MG63 (cell line): ENCODE measurements around the gene SMOC2. TPM values are rescaled to one million over a fixed set of nuclear protein-coding genes. Genes with fewer than 3 reads are reported as not detected.
"Not testable (repeated sequence)": the region's sequence is repeated elsewhere in the genome, so short reads cannot be mapped to it uniquely, and the experiment has no call there.

ENCODE experiments used
- DNase-seq: peaks from one replicate; pipeline ENCODE4 v3.0.0-alpha.2; 2020
- H3K27me3 ChIP-seq: fragments of 250-450 bp; sonication (Bioruptor Pico); 2 replicates; pipeline ENCODE4 v1.5.1; 2020; ENCODE audit warnings: mild to moderate bottlenecking, moderate library complexity
- H3K36me3 ChIP-seq: fragments of 250-450 bp; sonication (Bioruptor Pico); 2 replicates; pipeline ENCODE4 v1.5.1; 2020; ENCODE audit warnings: mild to moderate bottlenecking, moderate library complexity
- H3K4me3 ChIP-seq: fragments of 250-450 bp; sonication (Bioruptor Pico); 2 replicates; pipeline ENCODE4 v1.5.1; 2020; ENCODE audit warnings: mild to moderate bottlenecking, moderate library complexity
- H3K9me3 ChIP-seq: fragments of 250-450 bp; sonication (Bioruptor Pico); 2 replicates; pipeline ENCODE4 v1.5.1; 2020; ENCODE audit warnings: mild to moderate bottlenecking, moderate library complexity
- total RNA-seq: library from RNA; depleted of rRNA; stranded (reverse); fragments of >200 nt; shearing (Covaris generic); gene quantifications from 2 replicates; pipeline ENCODE4 v1.2.3, GENCODE V29; 2014; ENCODE audit warnings: low replicate concordance

The SMOC2 gene
- total RNA-seq, 1 experiment from 2014 or later: not detected

GRCh38 chr6:168684906-168685305 lies 243.9 kb downstream of the SMOC2 start:
- Histone ChIP-seq H3K27me3 (no peaks in the 10 kb centered on the region), H3K9me3 (no peaks in the 10 kb centered on the region)
- no peak for DNase-seq

GRCh38 chr6:168686029-168686738 lies 245.2 kb downstream of the SMOC2 start:
- H3K36me3 ChIP-seq: no peaks in the 10 kb centered on the region
- DNase-seq: no peak
- H3K27me3 ChIP-seq: no peaks in the 10 kb centered on the region
- no peaks in the 10 kb centered on the region for H3K9me3 ChIP-seq
- no peak overlapping the region for H3K4me3 ChIP-seq

More at GRCh38 chr6:168684906-168685305, 243.9 kb downstream of the SMOC2 start:
- no peak overlapping the region for H3K4me3 ChIP-seq
- H3K36me3 ChIP-seq: no peaks in the 10 kb centered on the region

- Histone ChIP-seq H3K36me3 (no peaks in the 10 kb centered on the region), H3K9me3 (no peaks in the 10 kb centered on the region), H3K27me3 (no peaks in the 10 kb centered on the region), H3K4me3 (no peak overlapping the region)
- no peak for DNase-seq
These were observed 246.1 kb downstream of the SMOC2 start for GRCh38 chr6:168686831-168687730.

- Histone ChIP-seq H3K4me3 (no peak overlapping the region), H3K36me3 (no peaks in the 10 kb centered on the region), H3K27me3 (no peaks in the 10 kb centered on the region), H3K9me3 (peaks cover 4% of the 10 kb centered on the region; the same call in 1 of the 2 replicates)
- no peak for DNase-seq
These were observed 249.3 kb downstream of the SMOC2 start for GRCh38 chr6:168690271-168690670.

- no peak for DNase-seq
- Histone ChIP-seq H3K36me3 (no peaks in the 10 kb centered on the region), H3K4me3 (no peak overlapping the region), H3K27me3 (no peaks in the 10 kb centered on the region), H3K9me3 (peaks cover 4% of the 10 kb centered on the region; the same call in 1 of the 2 replicates)
These were observed 250.8 kb downstream of the SMOC2 start for GRCh38 chr6:168691774-168692173.

- peaks cover 4% of the 10 kb centered on the region; the same call in 1 of the 2 replicates for H3K9me3 ChIP-seq
- H3K27me3 ChIP-seq: no peaks in the 10 kb centered on the region
- no peak overlapping the region for H3K4me3 ChIP-seq
- no peaks in the 10 kb centered on the region for H3K36me3 ChIP-seq
- no peak for DNase-seq
These were observed 251.4 kb downstream of the SMOC2 start for GRCh38 chr6:168692193-168692914.

- DNase-seq, H3K9me3 ChIP-seq, H3K27me3 ChIP-seq: not testable (repeated sequence)
These were observed 251.9 kb downstream of the SMOC2 start for GRCh38 chr6:168692915-168693257.

GRCh38 chr6:168694797-168695196 lies 253.8 kb downstream of the SMOC2 start:
- not testable (repeated sequence) for H3K36me3 ChIP-seq, DNase-seq, H3K27me3 ChIP-seq, H3K4me3 ChIP-seq, H3K9me3 ChIP-seq

More at GRCh38 chr6:168692915-168693257, 251.9 kb downstream of the SMOC2 start:
- H3K4me3 ChIP-seq, H3K36me3 ChIP-seq: not testable (repeated sequence)

- H3K9me3 ChIP-seq: peaks cover 4% of the 10 kb centered on the region; the same call in 1 of the 2 replicates
- no peak overlapping the region for H3K4me3 ChIP-seq
- H3K27me3 ChIP-seq: no peaks in the 10 kb centered on the region
- no peaks in the 10 kb centered on the region for H3K36me3 ChIP-seq
- DNase-seq: no peak
These were observed 254.7 kb downstream of the SMOC2 start for GRCh38 chr6:168695701-168696100.

GRCh38 chr6:168698923-168699322 lies 257.9 kb downstream of the SMOC2 start:
- DNase-seq: no peak
- Histone ChIP-seq H3K27me3 (no peaks in the 10 kb centered on the region), H3K4me3 (no peak overlapping the region), H3K9me3 (peaks cover 2% of the 10 kb centered on the region; the same call in 1 of the 2 replicates), H3K36me3 (no peaks in the 10 kb centered on the region)

- no peaks in the 10 kb centered on the region for H3K27me3 ChIP-seq
- no peaks in the 10 kb centered on the region for H3K36me3 ChIP-seq
- no peaks in the 10 kb centered on the region for H3K9me3 ChIP-seq
- H3K4me3 ChIP-seq: no peak overlapping the region
- DNase-seq: peak; percentile 84
These were observed 258.8 kb downstream of the SMOC2 start for GRCh38 chr6:168699631-168700295.

GRCh38 chr6:168700880-168701279 lies 259.9 kb downstream of the SMOC2 start:
- Histone ChIP-seq H3K36me3 (no peaks in the 10 kb centered on the region), H3K9me3 (no peaks in the 10 kb centered on the region), H3K27me3 (no peaks in the 10 kb centered on the region), H3K4me3 (no peak overlapping the region)
- peak; percentile 60 for DNase-seq

GRCh38 chr6:168703990-168704389 lies 263.0 kb downstream of the SMOC2 start:
- no peak overlapping the region for H3K4me3 ChIP-seq
- no peaks in the 10 kb centered on the region for H3K9me3 ChIP-seq
- H3K27me3 ChIP-seq: no peaks in the 10 kb centered on the region
- DNase-seq: no peak
- no peaks in the 10 kb centered on the region for H3K36me3 ChIP-seq

- no peak overlapping the region for H3K4me3 ChIP-seq
- DNase-seq: no peak
- no peaks in the 10 kb centered on the region for H3K27me3 ChIP-seq
- H3K9me3 ChIP-seq: no peaks in the 10 kb centered on the region
- no peaks in the 10 kb centered on the region for H3K36me3 ChIP-seq
These were observed 263.7 kb downstream of the SMOC2 start for GRCh38 chr6:168704678-168705077.

GRCh38 chr6:168705271-168705670 lies 264.3 kb downstream of the SMOC2 start:
- not testable (repeated sequence) for H3K36me3 ChIP-seq, H3K27me3 ChIP-seq, H3K4me3 ChIP-seq, H3K9me3 ChIP-seq, DNase-seq

- no peak for DNase-seq
- Histone ChIP-seq H3K27me3 (no peaks in the 10 kb centered on the region; the same call in 1 of the 2 replicates), H3K9me3 (no peaks in the 10 kb centered on the region), H3K4me3 (no peak overlapping the region), H3K36me3 (no peaks in the 10 kb centered on the region)
These were observed 265.6 kb downstream of the SMOC2 start for GRCh38 chr6:168706471-168707177.
